Ammon's horn (tissue), 1 donor: Measurements from ENCODE around the gene TOMM34.

Experiments used
- DNase-seq: peaks from one replicate; pipeline ENCODE4 v3.0.0-alpha.2; 2016; ENCODE audit warnings: low spot score

The TOMM34 gene

GRCh38 chr20:44894959-44895358, 65.2 kb downstream of the TOMM34 start:
- DNase-seq: no peak
